ENCODE data around the gene SUGP2.

SUGP2 gene

GRCh38 chr19:19078801-19079200 lies 45.5 kb upstream of the SUGP2 start:
- DNase-seq (no peak), ATAC-seq (ENCODE audit: insufficient read depth, low read depth) (no peak)
- no peak overlapping the region for H2AFZ ChIP-seq (ENCODE audit: low read depth, low read length)
- H3K9me3 ChIP-seq (ENCODE audit: insufficient read depth, low read length, severe bottlenecking) = no peaks in the 10 kb centered on the region
- no peak overlapping the region for H3K27ac ChIP-seq (ENCODE audit: low read length)
- no peaks in the 10 kb centered on the region for H3K27me3 ChIP-seq (ENCODE audit: insufficient read depth, low read length, poor library complexity)
- H3K36me3 ChIP-seq (ENCODE audit: insufficient read depth, low read length) = peaks cover 15% of the 10 kb centered on the region
- H3K4me2 ChIP-seq (ENCODE audit: insufficient read depth, low read length) = no peak overlapping the region
- TF ChIP-seq CTCF (IDR thresholded peaks at IDR 0.05; ENCODE audit: borderline replicate concordance, extremely low read depth, low read length, poor library complexity, severe bottlenecking) (no peak), EZH2 (IDR thresholded peaks at IDR 0.05; ENCODE audit: borderline replicate concordance, low read depth, low read length, severe bottlenecking) (no peak)
- no peak overlapping the region for H3K9ac ChIP-seq (ENCODE audit: low read depth, low read length)
- peaks cover 16% of the 10 kb centered on the region; the same call in 1 of the 2 replicates for H4K20me1 ChIP-seq (ENCODE audit: insufficient read depth, low read length)
- H3K79me2 ChIP-seq (ENCODE audit: insufficient read depth, low read length) = peaks cover 6% of the 10 kb centered on the region
- H3K4me1 ChIP-seq (ENCODE audit: insufficient read depth, low read length) = no peaks in the 10 kb centered on the region
- H3K4me3 ChIP-seq (ENCODE audit: low read depth in 1 of 2, low read length in 2 of 2) = no peak overlapping the region

GRCh38 chr19:19077103-19077502 lies 43.8 kb upstream of the SUGP2 start:
- H3K4me2 ChIP-seq (ENCODE audit: insufficient read depth, low read length) = no peak overlapping the region
- no peaks in the 10 kb centered on the region for H3K27me3 ChIP-seq (ENCODE audit: insufficient read depth, low read length, poor library complexity)
- TF ChIP-seq CTCF (IDR thresholded peaks at IDR 0.05; ENCODE audit: borderline replicate concordance, extremely low read depth, low read length, poor library complexity, severe bottlenecking) (no peak), EZH2 (IDR thresholded peaks at IDR 0.05; ENCODE audit: borderline replicate concordance, low read depth, low read length, severe bottlenecking) (no peak)
- no peaks in the 10 kb centered on the region for H3K9me3 ChIP-seq (ENCODE audit: insufficient read depth, low read length, severe bottlenecking)
- H3K79me2 ChIP-seq (ENCODE audit: insufficient read depth, low read length) = peaks cover 13% of the 10 kb centered on the region
- ATAC-seq (ENCODE audit: insufficient read depth, low read depth) (no peak), DNase-seq (no peak)
- H4K20me1 ChIP-seq (ENCODE audit: insufficient read depth, low read length) = peaks cover 21% of the 10 kb centered on the region; the same call in 1 of the 2 replicates
- no peak overlapping the region for H3K9ac ChIP-seq (ENCODE audit: low read depth, low read length)
- peaks cover 11% of the 10 kb centered on the region for H3K36me3 ChIP-seq (ENCODE audit: insufficient read depth, low read length)
- H3K4me3 ChIP-seq (ENCODE audit: low read depth in 1 of 2, low read length in 2 of 2) = no peak overlapping the region
- H2AFZ ChIP-seq (ENCODE audit: low read depth, low read length) = no peak overlapping the region
- H3K4me1 ChIP-seq (ENCODE audit: insufficient read depth, low read length) = no peaks in the 10 kb centered on the region
- H3K27ac ChIP-seq (ENCODE audit: low read length) = no peak overlapping the region

GRCh38 chr19:19076476-19076875 lies 43.2 kb upstream of the SUGP2 start:
- peaks cover 13% of the 10 kb centered on the region for H3K79me2 ChIP-seq (ENCODE audit: insufficient read depth, low read length)
- H3K4me1 ChIP-seq (ENCODE audit: insufficient read depth, low read length) = no peaks in the 10 kb centered on the region
- ATAC-seq (ENCODE audit: insufficient read depth, low read depth) = no peak

More at GRCh38 chr19:19076476-19076875, 43.2 kb upstream of the SUGP2 start:
- no peaks in the 10 kb centered on the region for H3K9me3 ChIP-seq (ENCODE audit: insufficient read depth, low read length, severe bottlenecking)
- H3K27ac ChIP-seq (ENCODE audit: low read length) = no peak overlapping the region
- H3K4me2 ChIP-seq (ENCODE audit: insufficient read depth, low read length) = no peak overlapping the region
- no peak for TF ChIP-seq CTCF (IDR thresholded peaks at IDR 0.05; ENCODE audit: borderline replicate concordance, extremely low read depth, low read length, poor library complexity, severe bottlenecking)
- no peak for TF ChIP-seq EZH2 (IDR thresholded peaks at IDR 0.05; ENCODE audit: borderline replicate concordance, low read depth, low read length, severe bottlenecking)
- no peak overlapping the region for H3K9ac ChIP-seq (ENCODE audit: low read depth, low read length)
- H3K36me3 ChIP-seq (ENCODE audit: insufficient read depth, low read length) = peaks cover 11% of the 10 kb centered on the region
- H3K27me3 ChIP-seq (ENCODE audit: insufficient read depth, low read length, poor library complexity) = no peaks in the 10 kb centered on the region
- no peak for DNase-seq
- H2AFZ ChIP-seq (ENCODE audit: low read depth, low read length) = no peak overlapping the region
- peaks cover 21% of the 10 kb centered on the region; the same call in 1 of the 2 replicates for H4K20me1 ChIP-seq (ENCODE audit: insufficient read depth, low read length)
- H3K4me3 ChIP-seq (ENCODE audit: low read depth in 1 of 2, low read length in 2 of 2) = no peak overlapping the region

Measured in DND-41 (cell line).